Lower lobe of right lung (tissue), 2 donors: ENCODE results near the gene S100A6. TPM values are rescaled to one million over a fixed set of nuclear protein-coding genes. Genes with fewer than 3 reads are reported as not detected.
A peak's percentile ranks its signal among the peaks of the same experiment; 100 is the strongest.

Experiments
- ATAC-seq, 2 donors: fragments of 200-7000 bp; cut with Tn5 transposase; one replicate each; pipeline ENCODE4 v1.9.1; 2020 to 2022; ENCODE audit warnings: mild to moderate bottlenecking in 2 of 2, moderate library complexity in 2 of 2
- DNase-seq: peaks from one replicate; pipeline ENCODE4 v3.0.0-alpha.2; 2020
- H3K27ac ChIP-seq: fragments of 200-600 bp; one replicate; pipeline ENCODE4 v1.8.0; 2022
- H3K27me3 ChIP-seq: fragments of 200-600 bp; one replicate; pipeline ENCODE4 v1.8.0; 2022; ENCODE audit warnings: low read depth
- H3K36me3 ChIP-seq: fragments of 200-600 bp; one replicate; pipeline ENCODE4 v1.8.0; 2022; ENCODE audit warnings: mild to moderate bottlenecking
- H3K4me1 ChIP-seq: fragments of 200-600 bp; one replicate; pipeline ENCODE4 v1.8.0; 2022
- H3K4me3 ChIP-seq: fragments of 200-600 bp; one replicate; pipeline ENCODE4 v1.8.0; 2022; ENCODE audit warnings: mild to moderate bottlenecking
- H3K9me3 ChIP-seq: fragments of 200-600 bp; one replicate; pipeline ENCODE4 v1.8.0; 2022
- intact Hi-C: fragments of 100-400 bp; cut with DNase I; formaldehyde crosslinking; loops from one replicate; pipeline ENCODE4 v1.11.0; 2022
- total RNA-seq: library from RNA; stranded (reverse); fragmentation: NEBNext Ultra II Directional; extraction: Animal tissue kit (Norgen Biotek cat#: 25700); gene quantifications from one replicate; pipeline ENCODE4 v1.2.1, GENCODE V29; 2021
- TF ChIP-seq, protein P1 (sequence below): fragments of 200-600 bp; IDR thresholded peaks from one replicate; pipeline ENCODE4 v1.8.0; 2022; ENCODE audit warnings: antibody characterized with exemption, mild to moderate bottlenecking
- donor health status: DM: no; HTN: yes; CAD: no; lungs with severe emphysema.

The S100A6 gene
- total RNA-seq, 1 donor from 2014 or later = 1,109 TPM

DNA sequence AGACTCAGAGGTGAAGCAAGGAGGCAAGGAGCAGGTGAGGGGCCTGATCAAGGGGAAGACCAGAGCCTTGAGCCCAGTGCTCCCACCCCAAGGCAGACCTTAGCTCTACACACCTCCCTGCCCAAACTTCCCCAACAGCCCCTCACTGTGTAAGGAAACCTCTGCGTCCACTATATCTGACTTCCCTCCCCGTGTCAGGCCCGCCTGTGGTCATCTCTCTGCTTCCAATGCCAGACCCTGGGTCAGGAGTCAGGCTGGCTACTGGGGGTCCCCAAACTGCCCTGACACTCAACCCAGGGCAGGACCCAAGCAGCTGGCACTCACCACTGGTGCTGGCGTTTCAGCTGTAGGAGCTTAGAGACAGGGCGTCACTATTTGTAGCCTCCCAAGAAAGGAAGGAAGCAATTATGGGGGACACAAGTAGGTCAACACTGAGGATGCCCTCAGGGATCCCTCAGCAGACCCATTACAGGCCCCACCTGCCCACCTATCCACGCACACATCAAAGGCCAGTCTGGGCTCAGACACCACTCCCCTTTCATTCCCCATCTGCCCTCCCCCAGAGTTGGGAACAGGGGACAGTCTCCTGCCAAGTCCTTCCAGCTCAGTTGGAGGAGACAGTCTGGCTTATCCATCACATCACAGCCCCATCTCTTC lies 14.1 kb upstream of the S100A6 start:
- Histone ChIP-seq H3K4me3 (no peak overlapping the region), H3K9me3 (no peaks in the 10 kb centered on the region), H3K27me3 (no peaks in the 10 kb centered on the region), H3K4me1 (peaks cover 79% of the 10 kb centered on the region), H3K27ac (peak overlapping the region; percentile 63), H3K36me3 (no peaks in the 10 kb centered on the region)
- intact Hi-C loops = no loop called here
- DNase-seq (no peak), ATAC-seq (no peak)
- TF ChIP-seq, protein P1, sequence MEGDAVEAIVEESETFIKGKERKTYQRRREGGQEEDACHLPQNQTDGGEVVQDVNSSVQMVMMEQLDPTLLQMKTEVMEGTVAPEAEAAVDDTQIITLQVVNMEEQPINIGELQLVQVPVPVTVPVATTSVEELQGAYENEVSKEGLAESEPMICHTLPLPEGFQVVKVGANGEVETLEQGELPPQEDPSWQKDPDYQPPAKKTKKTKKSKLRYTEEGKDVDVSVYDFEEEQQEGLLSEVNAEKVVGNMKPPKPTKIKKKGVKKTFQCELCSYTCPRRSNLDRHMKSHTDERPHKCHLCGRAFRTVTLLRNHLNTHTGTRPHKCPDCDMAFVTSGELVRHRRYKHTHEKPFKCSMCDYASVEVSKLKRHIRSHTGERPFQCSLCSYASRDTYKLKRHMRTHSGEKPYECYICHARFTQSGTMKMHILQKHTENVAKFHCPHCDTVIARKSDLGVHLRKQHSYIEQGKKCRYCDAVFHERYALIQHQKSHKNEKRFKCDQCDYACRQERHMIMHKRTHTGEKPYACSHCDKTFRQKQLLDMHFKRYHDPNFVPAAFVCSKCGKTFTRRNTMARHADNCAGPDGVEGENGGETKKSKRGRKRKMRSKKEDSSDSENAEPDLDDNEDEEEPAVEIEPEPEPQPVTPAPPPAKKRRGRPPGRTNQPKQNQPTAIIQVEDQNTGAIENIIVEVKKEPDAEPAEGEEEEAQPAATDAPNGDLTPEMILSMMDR = no peak

DNA sequence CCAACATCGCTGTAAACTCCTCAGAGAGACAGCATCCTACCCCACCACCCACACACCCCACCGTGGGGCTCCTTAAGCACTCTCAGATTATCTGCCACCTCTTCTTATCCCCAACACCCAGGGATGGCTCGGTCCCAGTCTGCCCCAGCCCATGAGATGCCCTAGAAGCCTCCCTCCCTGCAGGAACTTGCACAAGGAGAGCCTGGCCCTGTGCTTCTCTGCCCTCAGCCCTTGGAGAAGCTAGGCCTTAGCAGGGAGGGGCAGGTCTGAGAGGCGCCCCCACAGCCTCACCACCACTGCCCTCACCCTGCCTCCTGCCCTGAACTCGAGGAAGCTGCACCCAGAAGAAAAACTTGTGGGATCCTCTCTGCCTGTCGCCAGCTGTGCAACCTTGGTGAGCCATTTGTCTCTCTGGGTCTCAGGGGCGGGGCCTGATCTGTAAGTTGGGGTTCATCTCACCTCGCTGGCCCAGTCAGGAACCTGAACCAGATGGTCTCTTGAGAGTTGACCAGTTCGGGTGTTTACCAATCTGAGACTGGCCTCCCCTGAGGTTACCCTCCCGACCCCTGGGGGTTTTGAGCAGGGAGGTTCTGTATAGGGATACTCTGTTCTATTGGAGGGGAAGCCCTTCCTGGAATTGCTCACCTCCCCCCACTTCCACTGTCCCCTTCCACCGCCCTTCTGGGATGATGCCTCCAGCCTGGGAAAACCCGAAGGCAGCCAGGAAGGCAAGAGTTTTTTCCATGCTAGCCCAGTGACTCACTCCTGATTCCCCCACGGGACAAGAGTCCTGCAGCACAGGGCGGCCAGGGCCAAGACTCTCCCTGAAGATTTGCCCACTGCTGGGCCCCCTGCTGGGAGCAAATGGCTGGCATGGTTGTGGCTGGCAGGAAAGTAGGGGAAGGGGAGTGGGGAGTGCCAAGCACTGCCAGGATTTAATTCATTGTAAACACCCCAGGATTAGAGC lies 13.2 kb upstream of the S100A6 start, which contains the start of gene S100A3:
S100A3 (minus strand) TSS at position 537 of the 967 bp plus-strand sequence. CDS start 773 bp downstream, outside the sequence.
- Histone ChIP-seq H3K9me3 (no peaks in the 10 kb centered on the region), H3K4me1 (peaks cover 79% of the 10 kb centered on the region), H3K36me3 (peaks cover 6% of the 10 kb centered on the region), H3K4me3 (no peak within 1 kb of the TSS), H3K27me3 (no peaks in the 10 kb centered on the region), H3K27ac (peak within 1 kb of the TSS; percentile 63)
- ATAC-seq (peak in 1 of 2 donors; percentile 6), DNase-seq (peak; percentile 45)
- intact Hi-C loops = no loop called here
- TF ChIP-seq, protein P1 = no peak

GRCh38 chr1:153547560-153548551 lies 12.1 kb upstream of the S100A6 start:
- DNase-seq (no peak), ATAC-seq (no peak)
- TF ChIP-seq, protein P1 = no peak
- Histone ChIP-seq H3K9me3 (no peaks in the 10 kb centered on the region), H3K27ac (no peak overlapping the region), H3K36me3 (peaks cover 16% of the 10 kb centered on the region), H3K4me1 (peaks cover 79% of the 10 kb centered on the region), H3K4me3 (no peak overlapping the region), H3K27me3 (no peaks in the 10 kb centered on the region)
- intact Hi-C loops = no loop called here

DNA sequence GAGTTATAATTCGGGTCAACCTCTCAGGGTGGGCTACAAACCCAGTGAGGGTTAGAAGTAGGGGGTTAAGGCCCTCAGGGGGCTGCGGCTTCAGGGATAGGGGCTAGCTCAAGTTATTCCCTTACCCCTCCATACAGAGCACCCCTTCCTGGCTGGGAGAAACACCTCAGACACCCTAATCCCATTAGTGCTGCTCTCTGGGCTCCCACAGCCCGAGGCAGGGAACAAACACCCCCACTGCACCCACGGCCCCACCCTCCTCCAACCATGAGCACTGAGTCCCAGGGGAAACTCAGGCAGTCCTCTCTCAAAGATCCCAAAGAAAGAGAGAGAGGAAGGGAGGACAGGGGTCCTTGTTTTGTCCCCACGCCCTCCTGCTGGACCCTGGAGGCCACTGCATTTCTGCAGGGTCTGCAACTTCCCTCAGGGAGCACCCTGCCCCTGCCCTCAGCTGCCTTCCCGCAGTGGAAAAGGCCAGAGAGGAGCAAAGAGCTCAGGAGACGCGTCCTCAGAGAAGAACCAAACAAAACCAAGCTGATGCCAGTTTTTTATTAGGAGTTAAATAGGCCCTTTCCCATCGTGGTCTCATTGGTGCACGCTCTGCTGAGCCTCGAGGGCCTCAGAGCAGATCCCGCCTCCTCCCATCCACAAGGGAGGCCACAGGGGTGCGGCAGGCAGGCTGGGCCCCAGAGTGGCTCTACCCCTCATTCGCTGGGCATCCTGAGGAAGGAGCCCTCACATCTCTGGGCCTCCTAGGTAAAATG lies 11.2 kb upstream of the S100A6 start:
- Histone ChIP-seq H3K27me3 (no peaks in the 10 kb centered on the region), H3K4me1 (peaks cover 85% of the 10 kb centered on the region), H3K4me3 (no peak overlapping the region), H3K27ac (peak overlapping the region; percentile 90), H3K9me3 (no peaks in the 10 kb centered on the region), H3K36me3 (peaks cover 16% of the 10 kb centered on the region)
- DNase-seq = no peak
- TF ChIP-seq, protein P1 = no peak
- intact Hi-C loops = no loop called here
- no peak for ATAC-seq
